GM13977 (cell line): ENCODE data around the gene EVI5.

ENCODE experiments used
- DNase-seq: peaks from one replicate; pipeline ENCODE4 v3.0.0; 2012; ENCODE audit warnings: low spot score
- in situ Hi-C: fragments of 300-500 bp; cut with MboI; formaldehyde crosslinking; loops from one replicate; pipeline ENCODE4 v1.12.0; 2022; ENCODE audit warnings: low sequenced_read_pairs, low pct_unique_long_range_greater_than_20kb, mixed read lengths, inconsistent platforms; ENCODE audit not compliant: unreplicated experiment
- TF ChIP-seq, protein P1 (sequence below): IDR thresholded peaks from 2 replicates; pipeline ENCODE4 v1.5.1; 2012; ENCODE audit warnings: mild to moderate bottlenecking, control low read depth; ENCODE audit not compliant: insufficient read depth; ENCODE audit errors: extremely low read depth, missing control alignments

The EVI5 gene

DNA sequence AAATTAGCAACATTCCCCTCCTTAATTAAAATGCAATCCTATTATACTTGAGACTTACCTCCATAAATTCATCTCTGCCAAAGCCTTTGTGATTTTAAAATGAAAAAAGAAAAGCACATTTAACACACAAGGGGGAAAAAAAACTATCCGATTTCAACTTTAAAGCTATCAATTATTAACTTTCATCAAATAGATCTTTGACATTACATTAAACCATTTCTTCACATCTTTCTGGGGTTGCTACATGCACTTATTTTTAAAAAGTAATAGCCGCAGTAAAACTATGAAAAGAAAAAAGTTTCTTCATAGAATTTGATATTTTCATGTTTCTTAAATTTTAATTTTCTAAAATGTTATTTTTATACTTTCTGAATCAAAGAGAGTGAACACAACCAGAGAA, 71.0 kb downstream of the EVI5 start:
- no peak for DNase-seq
- TF ChIP-seq, protein P1, sequence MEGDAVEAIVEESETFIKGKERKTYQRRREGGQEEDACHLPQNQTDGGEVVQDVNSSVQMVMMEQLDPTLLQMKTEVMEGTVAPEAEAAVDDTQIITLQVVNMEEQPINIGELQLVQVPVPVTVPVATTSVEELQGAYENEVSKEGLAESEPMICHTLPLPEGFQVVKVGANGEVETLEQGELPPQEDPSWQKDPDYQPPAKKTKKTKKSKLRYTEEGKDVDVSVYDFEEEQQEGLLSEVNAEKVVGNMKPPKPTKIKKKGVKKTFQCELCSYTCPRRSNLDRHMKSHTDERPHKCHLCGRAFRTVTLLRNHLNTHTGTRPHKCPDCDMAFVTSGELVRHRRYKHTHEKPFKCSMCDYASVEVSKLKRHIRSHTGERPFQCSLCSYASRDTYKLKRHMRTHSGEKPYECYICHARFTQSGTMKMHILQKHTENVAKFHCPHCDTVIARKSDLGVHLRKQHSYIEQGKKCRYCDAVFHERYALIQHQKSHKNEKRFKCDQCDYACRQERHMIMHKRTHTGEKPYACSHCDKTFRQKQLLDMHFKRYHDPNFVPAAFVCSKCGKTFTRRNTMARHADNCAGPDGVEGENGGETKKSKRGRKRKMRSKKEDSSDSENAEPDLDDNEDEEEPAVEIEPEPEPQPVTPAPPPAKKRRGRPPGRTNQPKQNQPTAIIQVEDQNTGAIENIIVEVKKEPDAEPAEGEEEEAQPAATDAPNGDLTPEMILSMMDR = no peak
- in situ Hi-C loops = no loop called here

DNA sequence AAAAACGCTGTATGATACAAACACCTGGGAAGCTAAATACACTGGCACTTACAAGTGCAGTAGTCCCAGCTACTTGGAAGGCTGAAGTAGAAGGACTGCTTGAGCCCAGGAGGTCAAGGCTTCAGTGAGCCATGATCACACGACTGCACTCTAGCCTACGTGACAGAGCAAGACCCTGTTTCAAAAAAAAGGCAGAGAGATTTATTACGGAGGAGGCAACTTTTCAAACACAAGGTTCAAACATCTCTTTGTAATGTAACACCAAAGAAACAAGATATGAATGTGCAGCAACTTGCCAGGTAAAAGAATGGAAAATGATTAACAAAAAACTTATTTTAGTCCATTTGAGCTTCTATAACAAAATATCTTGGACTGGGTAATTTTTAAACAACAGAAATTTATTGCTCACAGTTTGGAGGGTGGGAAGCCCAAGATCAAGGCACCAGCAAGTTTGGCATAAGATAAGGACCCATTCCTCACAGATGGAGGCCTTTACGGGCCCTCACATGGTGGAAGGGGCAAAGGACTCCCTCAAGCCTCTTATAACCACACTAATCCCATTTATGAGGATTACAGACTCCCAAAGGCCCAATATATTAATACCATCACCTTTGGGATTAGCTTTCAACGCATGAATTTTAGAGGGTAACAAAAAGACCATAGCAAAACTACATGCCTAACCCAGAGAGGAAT, 73.3 kb downstream of the EVI5 start:
- TF ChIP-seq, protein P1 = no peak
- in situ Hi-C loops = no loop called here
- no peak for DNase-seq

GRCh38 chr1:92709738-92710137, 75.2 kb downstream of the EVI5 start:
- in situ Hi-C loops = no loop called here
- TF ChIP-seq, protein P1 = no peak
- DNase-seq = no peak

DNA sequence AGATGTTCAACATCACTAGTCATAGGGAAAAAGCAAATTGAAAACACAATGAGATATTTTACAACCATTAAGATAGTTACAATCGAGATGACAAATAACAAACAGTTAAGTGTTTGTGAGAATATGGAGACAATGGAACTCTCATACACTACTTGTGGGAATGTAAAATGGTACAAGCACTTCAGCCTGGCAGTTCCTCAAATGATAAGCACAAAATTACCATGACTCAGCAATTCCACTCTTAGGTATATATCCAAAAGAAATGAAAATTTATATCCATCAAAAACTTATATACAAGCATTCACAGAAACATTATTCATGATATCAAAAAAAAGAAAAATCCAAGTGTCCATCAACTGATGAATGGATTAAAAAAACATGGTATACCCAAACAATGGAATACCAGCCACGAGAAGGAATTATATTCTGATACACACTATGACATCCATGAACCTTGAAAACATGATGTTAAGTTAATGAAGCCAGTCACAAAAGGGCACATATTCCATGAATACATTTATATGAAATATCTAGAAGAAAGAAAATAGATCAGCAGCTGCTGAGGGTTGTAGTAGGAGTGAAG, 76.4 kb downstream of the EVI5 start:
- DNase-seq = no peak
- in situ Hi-C loops = no loop called here
- TF ChIP-seq, protein P1 = no peak

DNA sequence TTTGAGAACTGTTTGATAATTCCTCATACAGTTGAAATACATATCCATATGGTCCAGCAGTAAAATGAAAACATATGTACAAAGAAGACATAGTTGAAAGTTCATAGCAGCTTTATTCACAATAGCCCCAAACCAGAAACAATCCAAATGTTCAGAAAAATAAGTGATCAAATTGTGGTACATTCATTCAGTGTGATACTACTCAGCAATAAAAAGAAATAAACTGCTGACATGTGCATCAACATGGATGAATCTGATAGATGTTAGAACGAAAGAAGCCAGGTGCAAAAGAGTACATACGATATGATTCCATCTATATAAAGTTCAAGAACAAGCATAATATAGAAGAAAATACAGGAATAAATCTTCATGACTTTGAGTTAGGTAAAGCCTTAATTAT, 77.2 kb downstream of the EVI5 start:
- TF ChIP-seq, protein P1 = no peak
- DNase-seq = no peak
- in situ Hi-C loops = no loop called here

DNA sequence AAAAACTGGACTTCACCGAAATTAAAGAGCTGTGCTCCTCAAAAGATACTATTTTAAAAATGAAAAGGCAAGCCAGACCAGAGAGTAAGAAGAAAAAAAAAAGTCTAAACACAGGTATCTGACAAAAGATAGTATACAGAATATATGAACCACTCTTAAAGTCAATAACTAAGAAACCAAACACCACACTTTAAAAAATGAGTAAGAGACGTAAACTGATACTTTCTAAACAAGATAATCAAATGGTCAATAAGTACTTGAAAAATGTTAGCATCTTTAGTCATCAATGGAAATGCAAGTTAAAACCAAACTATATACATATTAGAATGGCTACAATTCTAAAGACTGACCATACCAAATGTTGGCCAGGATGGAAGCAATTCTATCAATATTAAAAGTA, 77.6 kb downstream of the EVI5 start:
- in situ Hi-C loops = no loop called here
- TF ChIP-seq, protein P1 = no peak
- DNase-seq = no peak

DNA sequence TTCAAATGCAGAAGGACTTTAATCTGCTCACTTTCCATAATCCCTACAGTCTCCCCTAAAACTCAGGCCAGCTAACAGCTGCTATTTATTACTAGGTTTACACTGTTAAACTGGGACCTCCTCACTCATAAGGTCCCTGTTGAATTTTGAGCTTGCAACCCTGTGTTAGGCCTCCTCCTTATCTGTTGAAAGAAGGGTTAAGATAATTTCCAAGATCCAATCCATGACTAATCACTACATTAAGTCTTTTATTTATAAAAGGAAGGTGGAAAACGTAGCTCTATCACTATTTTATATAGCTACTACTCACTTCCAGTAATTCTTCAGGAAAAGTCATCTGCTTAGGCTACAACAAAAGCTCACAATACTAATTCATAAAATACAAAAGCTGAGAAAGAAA, 79.5 kb downstream of the EVI5 start:
- no peak for DNase-seq
- TF ChIP-seq, protein P1 = no peak
- in situ Hi-C loops = no loop called here
